ENCODE measurements around the gene KCNQ1. TPM values are rescaled to one million over a fixed set of nuclear protein-coding genes. Genes with fewer than 3 reads are reported as not detected.

Gene KCNQ1
- total RNA-seq, 3 donors from 2014 or later (not counting 1 experiment from before 2014, with no cell fraction given), result 1.9 to 7.8 (median 3.3) TPM

- peak in 1 of 2 donors; percentile 12 for DNase-seq
- 36% methylated on average over 28 of the region's 28 CpGs for WGBS (ENCODE audit: insufficient coverage)
- H3K4me3 Mint-ChIP-seq, result no peak overlapping the region
Observed at GRCh38 chr11:2778630-2779498, 334.1 kb downstream of the KCNQ1 start.

GRCh38 chr11:2779499-2779980, 334.7 kb downstream of the KCNQ1 start:
- H3K27me3 ChIP-seq (ENCODE audit: control insufficient read depth, insufficient read depth, low read length), result peaks cover 2% of the 10 kb centered on the region
- peaks cover 10% of the 10 kb centered on the region for H3K4me1 ChIP-seq (ENCODE audit: control insufficient read depth, insufficient read depth, low read length)
- H3K4me1 Mint-ChIP-seq, result peaks cover 0 to 6% of the 10 kb centered on the region in 2 donors
- no peaks in the 10 kb centered on the region for H3K9me3 ChIP-seq (ENCODE audit: control insufficient read depth, insufficient read depth, low read length)
- TF ChIP-seq CTCF (IDR thresholded peaks at IDR 0.05), result no peak
- 84% methylated on average over 11 of the region's 11 CpGs for WGBS (ENCODE audit: insufficient coverage)
- no peak overlapping the region for H3K4me3 ChIP-seq (ENCODE audit: low read length)
- intact Hi-C loops (cut with micrococcal nuclease), result no loop called here
- no peaks in the 10 kb centered on the region for H3K36me3 ChIP-seq (ENCODE audit: control insufficient read depth, insufficient read depth, low read length)
- no peaks in the 10 kb centered on the region for H3K36me3 Mint-ChIP-seq
- no peaks in the 10 kb centered on the region for H3K9me3 Mint-ChIP-seq
- no peak overlapping the region for H3K4me3 Mint-ChIP-seq
- DNase-seq (peak in 1 of 2 donors; percentile 9), ATAC-seq (peak in 1 of 3 donors; percentile 25)
- H3K27me3 Mint-ChIP-seq (ENCODE audit: low read depth in 2 of 2), result peaks cover 26 to 29% of the 10 kb centered on the region in 2 donors
- no peak overlapping the region for H3K27ac ChIP-seq (ENCODE audit: low read length)
- no peak overlapping the region for H3K27ac Mint-ChIP-seq

More at GRCh38 chr11:2778630-2779498, 334.1 kb downstream of the KCNQ1 start:
- ATAC-seq, result peak in 1 of 3 donors; percentile 22
- H3K27me3 ChIP-seq (ENCODE audit: control insufficient read depth, insufficient read depth, low read length), result peaks cover 2% of the 10 kb centered on the region
- H3K36me3 ChIP-seq (ENCODE audit: control insufficient read depth, insufficient read depth, low read length), result no peaks in the 10 kb centered on the region
- H3K27me3 Mint-ChIP-seq (ENCODE audit: low read depth in 2 of 2), result peaks cover 26 to 27% of the 10 kb centered on the region in 2 donors
- H3K27ac Mint-ChIP-seq, result no peak overlapping the region
- peaks cover 10% of the 10 kb centered on the region for H3K4me1 ChIP-seq (ENCODE audit: control insufficient read depth, insufficient read depth, low read length)
- no peak for TF ChIP-seq CTCF (IDR thresholded peaks at IDR 0.05)
- H3K36me3 Mint-ChIP-seq, result no peaks in the 10 kb centered on the region
- no peaks in the 10 kb centered on the region for H3K9me3 ChIP-seq (ENCODE audit: control insufficient read depth, insufficient read depth, low read length)
- no peaks in the 10 kb centered on the region for H3K9me3 Mint-ChIP-seq
- peaks cover 0 to 6% of the 10 kb centered on the region in 2 donors for H3K4me1 Mint-ChIP-seq
- H3K27ac ChIP-seq (ENCODE audit: low read length), result no peak overlapping the region
- no peak overlapping the region for H3K4me3 ChIP-seq (ENCODE audit: low read length)
- intact Hi-C loops (cut with micrococcal nuclease), result no loop called here

DNA sequence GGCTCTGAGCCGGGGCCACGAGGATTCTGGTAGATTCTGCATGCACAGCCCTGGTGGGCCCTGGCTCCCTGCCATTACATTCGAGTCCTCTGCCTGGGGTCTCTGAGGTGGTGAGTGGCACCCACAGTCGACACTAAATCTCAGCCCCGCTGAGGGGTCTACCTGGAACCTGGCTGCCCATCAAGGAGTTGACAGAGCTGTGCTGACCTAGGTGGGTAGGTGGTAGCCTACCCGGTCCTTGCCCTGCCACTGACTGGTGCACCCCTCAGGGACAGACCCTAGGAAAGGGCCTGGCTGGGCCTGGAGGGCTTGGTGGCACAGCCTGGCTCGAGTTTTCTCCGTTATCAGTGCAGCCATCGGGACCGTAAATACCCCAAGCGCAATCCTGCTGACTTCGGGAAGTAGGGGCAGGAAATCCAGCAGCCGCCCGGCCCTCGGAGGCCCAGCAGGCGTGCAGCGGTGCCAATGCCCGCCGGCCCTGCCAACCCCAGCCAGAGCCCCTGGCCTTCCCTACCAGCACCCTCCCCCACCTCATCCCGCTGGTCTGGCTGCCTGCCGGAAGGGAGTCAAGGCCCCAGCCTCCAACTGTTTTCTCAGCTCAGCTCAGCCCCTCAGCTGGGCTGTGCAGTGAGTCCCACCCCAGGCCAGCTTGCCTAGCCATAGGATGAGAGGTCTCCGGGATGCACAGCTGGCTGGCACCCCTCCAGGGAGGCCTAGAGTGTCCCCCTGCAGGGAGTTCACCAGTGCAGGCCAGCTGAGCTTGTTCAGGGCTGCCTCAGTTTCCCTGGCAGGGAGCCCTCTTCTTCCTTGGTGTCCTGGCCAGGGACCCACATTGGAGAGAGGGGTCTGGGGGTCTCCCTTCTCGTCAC, 335.4 kb downstream of the KCNQ1 start:
- Histone ChIP-seq H3K27ac (ENCODE audit: low read length) (no peak overlapping the region), H3K9me3 (ENCODE audit: control insufficient read depth, insufficient read depth, low read length) (no peaks in the 10 kb centered on the region), H3K36me3 (ENCODE audit: control insufficient read depth, insufficient read depth, low read length) (no peaks in the 10 kb centered on the region), H3K4me1 (ENCODE audit: control insufficient read depth, insufficient read depth, low read length) (peaks cover 10% of the 10 kb centered on the region), H3K27me3 (ENCODE audit: control insufficient read depth, insufficient read depth, low read length) (peaks cover 2% of the 10 kb centered on the region), H3K4me3 (ENCODE audit: low read length) (no peak overlapping the region)
- no peaks in the 10 kb centered on the region for H3K9me3 Mint-ChIP-seq
- 50% methylated on average over 23 of the region's 23 CpGs for WGBS (ENCODE audit: insufficient coverage)
- peaks cover 26 to 29% of the 10 kb centered on the region in 2 donors for H3K27me3 Mint-ChIP-seq (ENCODE audit: low read depth in 2 of 2)
- ATAC-seq (no peak), DNase-seq (peak in 1 of 2 donors; percentile 12)
- no peak overlapping the region for H3K4me3 Mint-ChIP-seq
- H3K4me1 Mint-ChIP-seq, result peaks cover 0 to 6% of the 10 kb centered on the region in 2 donors
- no peak for TF ChIP-seq CTCF (IDR thresholded peaks at IDR 0.05)
- intact Hi-C loops (cut with micrococcal nuclease), result no loop called here
- H3K36me3 Mint-ChIP-seq, result no peaks in the 10 kb centered on the region
- H3K27ac Mint-ChIP-seq, result no peak overlapping the region
